ENCODE data around the gene TRIM66.

DNA sequence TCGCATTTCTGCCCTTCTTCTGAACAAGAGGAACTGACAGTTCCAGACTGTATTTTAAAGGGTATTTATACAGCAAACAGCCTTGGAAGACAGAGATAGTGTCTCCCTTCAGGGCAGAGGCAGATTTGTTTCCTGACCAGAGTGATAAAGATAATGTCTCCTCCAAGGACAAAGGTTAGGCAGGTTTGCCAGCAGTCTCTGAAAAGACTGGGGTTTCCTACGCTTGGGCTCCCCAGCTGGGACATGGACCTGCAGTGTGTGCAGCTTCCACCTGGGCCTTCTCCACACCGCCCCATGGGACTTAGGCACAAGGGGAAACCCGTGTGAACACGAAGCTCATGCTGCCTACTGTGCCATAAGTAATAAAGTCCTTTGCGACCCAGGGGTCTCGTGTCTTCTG lies 42.2 kb upstream of the TRIM66 start:
- TF ChIP-seq TAF1 (IDR thresholded peaks at IDR 0.05; ENCODE audit: borderline replicate concordance, insufficient read depth, low read length) (no peak), POLR2AphosphoS5 (IDR thresholded peaks at IDR 0.05; ENCODE audit: low read depth, low read length) (no peak), SIN3A (IDR thresholded peaks at IDR 0.05; ENCODE audit: borderline replicate concordance, insufficient read depth, low read length) (no peak)
